ENCODE data around the gene INTS3. TPM values are rescaled to one million over a fixed set of nuclear protein-coding genes. Genes with fewer than 3 reads are reported as not detected.

INTS3 gene, protein sequence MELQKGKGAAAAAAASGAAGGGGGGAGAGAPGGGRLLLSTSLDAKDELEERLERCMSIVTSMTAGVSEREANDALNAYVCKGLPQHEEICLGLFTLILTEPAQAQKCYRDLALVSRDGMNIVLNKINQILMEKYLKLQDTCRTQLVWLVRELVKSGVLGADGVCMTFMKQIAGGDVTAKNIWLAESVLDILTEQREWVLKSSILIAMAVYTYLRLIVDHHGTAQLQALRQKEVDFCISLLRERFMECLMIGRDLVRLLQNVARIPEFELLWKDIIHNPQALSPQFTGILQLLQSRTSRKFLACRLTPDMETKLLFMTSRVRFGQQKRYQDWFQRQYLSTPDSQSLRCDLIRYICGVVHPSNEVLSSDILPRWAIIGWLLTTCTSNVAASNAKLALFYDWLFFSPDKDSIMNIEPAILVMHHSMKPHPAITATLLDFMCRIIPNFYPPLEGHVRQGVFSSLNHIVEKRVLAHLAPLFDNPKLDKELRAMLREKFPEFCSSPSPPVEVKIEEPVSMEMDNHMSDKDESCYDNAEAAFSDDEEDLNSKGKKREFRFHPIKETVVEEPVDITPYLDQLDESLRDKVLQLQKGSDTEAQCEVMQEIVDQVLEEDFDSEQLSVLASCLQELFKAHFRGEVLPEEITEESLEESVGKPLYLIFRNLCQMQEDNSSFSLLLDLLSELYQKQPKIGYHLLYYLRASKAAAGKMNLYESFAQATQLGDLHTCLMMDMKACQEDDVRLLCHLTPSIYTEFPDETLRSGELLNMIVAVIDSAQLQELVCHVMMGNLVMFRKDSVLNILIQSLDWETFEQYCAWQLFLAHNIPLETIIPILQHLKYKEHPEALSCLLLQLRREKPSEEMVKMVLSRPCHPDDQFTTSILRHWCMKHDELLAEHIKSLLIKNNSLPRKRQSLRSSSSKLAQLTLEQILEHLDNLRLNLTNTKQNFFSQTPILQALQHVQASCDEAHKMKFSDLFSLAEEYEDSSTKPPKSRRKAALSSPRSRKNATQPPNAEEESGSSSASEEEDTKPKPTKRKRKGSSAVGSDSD
- total RNA-seq (2014; rRNA removed; shearing (Covaris generic)) = 37.6 and 41.5 TPM in 2 replicates

GRCh38 chr1:153727463-153728304 is at the start of gene INTS3:
Gene INTS3, plus strand, starts transcription at chr1:153728050. Its CDS starts 585 bp downstream, at chr1:153728635.

GRCh38 chr1:153678519-153679336 is 49.1 kb upstream of the INTS3 start, which contains the start of gene NPR1:
Gene NPR1, plus strand, starts transcription at chr1:153678688. Its CDS starts 421 bp downstream, at chr1:153679109.

GRCh38 chr1:153774780-153775457 is 47.1 kb downstream of the INTS3 start, which contains the start of gene SLC27A3:
Gene SLC27A3, plus strand, starts transcription at chr1:153775407. Its CDS starts 91 bp downstream, at chr1:153775498.

Small RNAs within 50 kb of the gene (small RNA-seq; reads per million reads assigned to genes)
- not detected for gene MIR8083
- gene RF00019 = not detected
- not detected for gene RN7SL372P

Other genes with a start within 250 kb of the INTS3 start
- 2,053 and 2,077 TPM in 2 replicates for gene S100A6, start 192.1 kb upstream of the INTS3 start, total RNA-seq (2014; rRNA removed; shearing (Covaris generic))
- gene S100A5, start 187.1 kb upstream of the INTS3 start, total RNA-seq (2014; rRNA removed; shearing (Covaris generic)) = 0.98 and 2.3 TPM in 2 replicates
- gene S100A4, start 182.2 kb upstream of the INTS3 start, total RNA-seq (2014; rRNA removed; shearing (Covaris generic)) = 142 and 157 TPM in 2 replicates
- 13.9 and 14.8 TPM in 2 replicates for gene S100A3, start 178.8 kb upstream of the INTS3 start, total RNA-seq (2014; rRNA removed; shearing (Covaris generic))
- 53.8 and 59.7 TPM in 2 replicates for gene S100A2, start 162.2 kb upstream of the INTS3 start, total RNA-seq (2014; rRNA removed; shearing (Covaris generic))
- 436 and 451 TPM in 2 replicates for gene S100A16, start 114.9 kb upstream of the INTS3 start, total RNA-seq (2014; rRNA removed; shearing (Covaris generic))
- gene S100A14, start 111.7 kb upstream of the INTS3 start, total RNA-seq (2014; rRNA removed; shearing (Covaris generic)) = 1.1 and 1.8 TPM in 2 replicates
- gene S100A13, start 100.5 kb upstream of the INTS3 start, total RNA-seq (2014; rRNA removed; shearing (Covaris generic)) = 583 and 631 TPM in 2 replicates
- 151 and 162 TPM in 2 replicates for gene S100A1, start 99.6 kb upstream of the INTS3 start, total RNA-seq (2014; rRNA removed; shearing (Covaris generic))
- 104 and 111 TPM in 2 replicates for gene CHTOP, start 94.0 kb upstream of the INTS3 start, total RNA-seq (2014; rRNA removed; shearing (Covaris generic))
- 71.7 and 73.3 TPM in 2 replicates for gene SNAPIN, start 69.3 kb upstream of the INTS3 start, total RNA-seq (2014; rRNA removed; shearing (Covaris generic))
- gene ILF2, start 57.1 kb upstream of the INTS3 start, total RNA-seq (2014; rRNA removed; shearing (Covaris generic)) = 302 and 316 TPM in 2 replicates
- 0.24 and 0.26 TPM in 2 replicates for gene NPR1, start 49.4 kb upstream of the INTS3 start, total RNA-seq (2014; rRNA removed; shearing (Covaris generic))
- gene SLC27A3, start 47.4 kb downstream of the INTS3 start, total RNA-seq (2014; rRNA removed; shearing (Covaris generic)) = 10.2 and 14.5 TPM in 2 replicates
- 9.7 and 11.2 TPM in 2 replicates for gene GATAD2B, start 194.9 kb downstream of the INTS3 start, total RNA-seq (2014; rRNA removed; shearing (Covaris generic))
- 34.9 and 35.8 TPM in 2 replicates for gene DENND4B, start 218.7 kb downstream of the INTS3 start, total RNA-seq (2014; rRNA removed; shearing (Covaris generic))
- 24.2 and 79.5 TPM in 2 replicates for gene CRTC2, start 230.6 kb downstream of the INTS3 start, total RNA-seq (2014; rRNA removed; shearing (Covaris generic))
- 180 and 181 TPM in 2 replicates for gene SLC39A1, start 235.5 kb downstream of the INTS3 start, total RNA-seq (2014; rRNA removed; shearing (Covaris generic))
- 22.7 and 28.3 TPM in 2 replicates for gene CREB3L4, start 239.9 kb downstream of the INTS3 start, total RNA-seq (2014; rRNA removed; shearing (Covaris generic))
- gene JTB, start 249.6 kb downstream of the INTS3 start, total RNA-seq (2014; rRNA removed; shearing (Covaris generic)) = 219 and 221 TPM in 2 replicates

Data from A375 (cell line).